Epidermal melanocyte (primary cell): ENCODE data around the gene SCNN1A.

Experiments used
- DNase-seq: peaks from one replicate; pipeline ENCODE4 v3.0.0; 2011; ENCODE audit warnings: low spot score; ENCODE audit not compliant: insufficient read length

The SCNN1A gene

GRCh38 chr12:6297170-6297569 lies 78.2 kb downstream of the SCNN1A start:
- no peak for DNase-seq
